IMR-90 (cell line): Measurements from ENCODE around the gene GHR. TPM values are rescaled to one million over a fixed set of nuclear protein-coding genes. Genes with fewer than 3 reads are reported as not detected.

Experiments used
- ATAC-seq: fragments of 200-7000 bp; cut with Tn5 transposase; 2 replicates; pipeline ENCODE4 v1.9.1; 2020; ENCODE audit warnings: low read depth, mild to moderate bottlenecking, moderate library complexity
- BruUV-seq: library from RNA; stranded (reverse); fragments of 400-500 nt; replicated peaks from 2 replicates; lab custom pipeline; 2021; lab: Mats Ljungman, UMichigan
- CTCF ChIA-PET: fragments of 300-600 bp; formaldehyde crosslinking; extraction: SDS; loops from one replicate; lab custom pipeline; 2021; ENCODE audit warnings: antibody characterized with exemption; lab: Yijun Ruan, JAX
- POLR2A ChIA-PET: fragments of 300-600 bp; sonication (Branson Sonifier 250); formaldehyde crosslinking; loops from one replicate; lab custom pipeline; 2022; ENCODE audit warnings: antibody characterized with exemption; ENCODE audit not compliant: unreplicated experiment; lab: Charles Lee
- DNase-seq: peaks from one replicate; pipeline ENCODE4 v3.0.0; 2013
- H2AFZ ChIP-seq: replicated peaks from 2 replicates; pipeline ENCODE3; 2013; ENCODE audit warnings: low read length, mild to moderate bottlenecking; ENCODE audit not compliant: poor library complexity
- H2AK5ac ChIP-seq: 2 replicates; pipeline ENCODE4 v1.6.1; 2013; ENCODE audit warnings: low read depth, low read length, inconsistent platforms
- H2AK9ac ChIP-seq: replicated peaks from 2 replicates; pipeline ENCODE3; 2013; ENCODE audit warnings: mild to moderate bottlenecking, low read depth, low read length, moderate library complexity; ENCODE audit not compliant: poor library complexity
- H2BK120ac ChIP-seq: 2 replicates; pipeline ENCODE4 v1.6.1; 2013; ENCODE audit warnings: low read depth, low read length, inconsistent platforms
- H2BK15ac ChIP-seq: 3 replicates; pipeline ENCODE4 v1.6.1; 2013; ENCODE audit warnings: low read depth, low read length, inconsistent platforms
- H2BK20ac ChIP-seq: 2 replicates; pipeline ENCODE4 v1.6.1; 2013; ENCODE audit warnings: low read depth, mild to moderate bottlenecking, inconsistent platforms, low read length, moderate library complexity
- H2BK5ac ChIP-seq: 2 replicates; pipeline ENCODE4 v1.6.1; 2013; ENCODE audit warnings: mild to moderate bottlenecking, low read depth, low read length, inconsistent platforms; ENCODE audit not compliant: poor library complexity, severe bottlenecking
- H3K14ac ChIP-seq: replicated peaks from 2 replicates; pipeline ENCODE4 v1.6.1; 2013; ENCODE audit warnings: low read depth, low read length, inconsistent platforms
- H3K18ac ChIP-seq: 2 replicates; pipeline ENCODE4 v1.6.1; 2013; ENCODE audit warnings: low read depth, low read length, control low read depth
- H3K23ac ChIP-seq: 2 replicates; pipeline ENCODE4 v1.6.1; 2013; ENCODE audit warnings: low read depth, low read length, inconsistent platforms
- H3K27ac ChIP-seq: 2 replicates; pipeline ENCODE4 v1.5.1; 2013; ENCODE audit warnings: mild to moderate bottlenecking, control low read depth, low read length; ENCODE audit not compliant: insufficient read depth
- H3K27me3 ChIP-seq: 2 replicates; pipeline ENCODE4 v1.6.1; 2013; ENCODE audit warnings: low read length; ENCODE audit not compliant: control insufficient read depth, insufficient read depth
- H3K36me3 ChIP-seq: 2 replicates; pipeline ENCODE4 v1.6.1; 2013; ENCODE audit warnings: low read length, mixed read lengths; ENCODE audit not compliant: control insufficient read depth, insufficient read depth
- H3K4ac ChIP-seq: 2 replicates; pipeline ENCODE4 v1.6.1; 2013; ENCODE audit warnings: low read depth, low read length, inconsistent platforms
- H3K4me1 ChIP-seq: 2 replicates; pipeline ENCODE4 v1.6.1; 2013; ENCODE audit warnings: low read length, mixed read lengths; ENCODE audit not compliant: control insufficient read depth, insufficient read depth
- H3K4me2 ChIP-seq: 2 replicates; pipeline ENCODE4 v1.6.1; 2013; ENCODE audit warnings: low read depth, mild to moderate bottlenecking, control low read depth, low read length, moderate library complexity
- H3K4me3 ChIP-seq: 2 replicates; pipeline ENCODE4 v1.5.1; 2013; ENCODE audit warnings: low read depth, mild to moderate bottlenecking, control low read depth, low read length, moderate library complexity; ENCODE audit not compliant: insufficient read depth
- H3K56ac ChIP-seq: 2 replicates; pipeline ENCODE4 v1.6.1; 2013; ENCODE audit warnings: low read length, inconsistent platforms; ENCODE audit not compliant: insufficient read depth; ENCODE audit errors: extremely low read depth
- H3K79me1 ChIP-seq, 2 experiments: 2 replicates each; pipeline ENCODE4 v1.6.1; 2013; ENCODE audit warnings: low read length in 2 of 2, inconsistent platforms in 1 of 2, low read depth in 1 of 2
- H3K9ac ChIP-seq: 2 replicates; pipeline ENCODE4 v1.6.1; 2013; ENCODE audit warnings: low read depth, low read length, control low read depth
- H3K9me1 ChIP-seq: 2 replicates; pipeline ENCODE4 v1.6.1; 2013; ENCODE audit warnings: low read length, inconsistent platforms; ENCODE audit not compliant: insufficient read depth
- H3K9me3 ChIP-seq: 2 replicates; pipeline ENCODE4 v1.6.1; 2013; ENCODE audit warnings: low read length; ENCODE audit not compliant: control insufficient read depth, insufficient read depth
- H4K20me1 ChIP-seq: 2 replicates; pipeline ENCODE4 v1.6.1; 2013; ENCODE audit warnings: low read length, inconsistent platforms; ENCODE audit not compliant: insufficient read depth
- H4K5ac ChIP-seq: 2 replicates; pipeline ENCODE4 v1.6.1; 2013; ENCODE audit warnings: mild to moderate bottlenecking, low read depth, low read length, control low read depth
- H4K8ac ChIP-seq, 2 experiments: 2 replicates each; pipeline ENCODE4 v1.6.1; 2013; ENCODE audit warnings: low read depth in 2 of 2, low read length in 2 of 2, control low read depth in 1 of 2, inconsistent platforms in 1 of 2
- H4K91ac ChIP-seq: 2 replicates; pipeline ENCODE4 v1.6.1; 2013; ENCODE audit warnings: low read depth, low read length, inconsistent platforms; ENCODE audit not compliant: insufficient read depth
- CEBPB ChIP-seq: IDR thresholded peaks from 2 replicates; pipeline ENCODE4 v1.6.1; 2012; ENCODE audit warnings: low read depth, low read length, improper control_type of control experiment
- MAZ ChIP-seq: IDR thresholded peaks from 2 replicates; pipeline ENCODE4 v1.6.1; 2012; ENCODE audit warnings: low read depth, mild to moderate bottlenecking, low read length, improper control_type of control experiment, moderate library complexity, borderline replicate concordance
- NFE2L2 ChIP-seq: fragments of 150-350 bp; IDR thresholded peaks from 2 replicates; pipeline ENCODE4 v1.6.1; 2016; ENCODE audit warnings: low read depth, mild to moderate bottlenecking, low read length
- RAD21 ChIP-seq: IDR thresholded peaks from 2 replicates; pipeline ENCODE4 v1.6.1; 2012; ENCODE audit warnings: low read length, improper control_type of control experiment
- WGBS, 2 experiments: methylation state at CpG; one replicate each; pipeline versions ENCODE4 v1.1.5 to v1.1.7; 2013; ENCODE audit warnings: missing lambda C conversion rate in 2 of 2; ENCODE audit not compliant: insufficient read length in 1 of 2; ENCODE audit errors: extremely low coverage in 2 of 2; 5-methylcytosine and 5-hydroxymethylcytosine counted together
- dilution Hi-C: fragments of 300-500 bp; cut with HindIII; formaldehyde crosslinking; loops from one replicate; pipeline ENCODE4 v1.14.3; 2018; ENCODE audit warnings: low sequenced_read_pairs; ENCODE audit not compliant: unreplicated experiment
- in situ Hi-C: fragments of 300-500 bp; cut with MboI; formaldehyde crosslinking; loops from 3 replicates; pipeline ENCODE4 v1.14.3; 2019; ENCODE audit warnings: low sequenced_read_pairs, inconsistent platforms, mixed read lengths
- intact Hi-C: fragments of 100-400 bp; cut with micrococcal nuclease; formaldehyde crosslinking; loops from 2 replicates; pipeline ENCODE4 v1.10.0; 2022
- polyA plus RNA-seq, 3 experiments: library from polyadenylated mRNA; depleted of rRNA; stranded (reverse); fragments of >200 nt; gene quantifications; 2 replicates each; pipeline ENCODE4 v1.2.3, GENCODE V29; 2012; ENCODE audit warnings: low replicate concordance in 1 of 3
- total RNA-seq: library from RNA; depleted of rRNA; stranded (reverse); fragments of >200 nt; gene quantifications from 2 replicates; pipeline ENCODE4 v1.2.3, GENCODE V29; 2012

The GHR gene
- total and polyA plus RNA-seq, 2 of the 4 experiments (the other 2 are of a cell fraction) = 0.36 to 1.1 TPM

- no peak overlapping the region for H2BK5ac ChIP-seq
- no peak overlapping the region for H4K5ac ChIP-seq
- H4K20me1 ChIP-seq = no peaks in the 10 kb centered on the region
- no peaks in the 10 kb centered on the region for H3K79me1 ChIP-seq
- H3K9me1 ChIP-seq = no peaks in the 10 kb centered on the region
- BruUV-seq = no TSS peak
- no peak overlapping the region for H2AK5ac ChIP-seq
- ATAC-seq = no peak
- H2AFZ ChIP-seq = no peak overlapping the region
- H3K18ac ChIP-seq = no peak overlapping the region
- H3K4me3 ChIP-seq = no peak overlapping the region
- H3K36me3 ChIP-seq = no peaks in the 10 kb centered on the region
- H2AK9ac ChIP-seq = no peak overlapping the region
- ChIA-PET POLR2A (no interaction called here), CTCF (no interaction called here)
- no peaks in the 10 kb centered on the region for H3K27me3 ChIP-seq
- dilution Hi-C loops (no loop called here), intact Hi-C loops (no loop called here), in situ Hi-C loops (no loop called here)
- no peak overlapping the region for H4K91ac ChIP-seq
- H3K4ac ChIP-seq = no peak overlapping the region
- no peaks in the 10 kb centered on the region; the same call in 1 of the 2 replicates for H3K4me1 ChIP-seq
- no CpG with 5 or more reads among the region's 4 CpGs for WGBS, 2 experiments
- no peaks in the 10 kb centered on the region for H3K9me3 ChIP-seq
- no peak overlapping the region for H3K14ac ChIP-seq
- H2BK15ac ChIP-seq = no peak overlapping the region
- H4K8ac ChIP-seq = no peak overlapping the region
- no peak overlapping the region for H3K27ac ChIP-seq
- H3K23ac ChIP-seq = no peak overlapping the region
- H3K4me2 ChIP-seq = no peak overlapping the region
- H3K56ac ChIP-seq = no peak overlapping the region
- TF ChIP-seq NFE2L2 (no peak), MAZ (no peak), RAD21 (no peak), CEBPB (peak; percentile 48; the same call in 1 of the 2 replicates)
- no peak overlapping the region for H2BK120ac ChIP-seq
- DNase-seq = no peak
- H3K9ac ChIP-seq = no peak overlapping the region
- H2BK20ac ChIP-seq = no peak overlapping the region
Measured at GRCh38 chr5:42626462-42626861, 203.2 kb downstream of the GHR start.
